Vagina (tissue), 2 donors: ENCODE results near the gene PRRC2B.

Experiments used
- POLR2A ChIP-seq, 2 donors: fragments of 450-650 bp; IDR thresholded peaks; one replicate each; pipeline ENCODE4 v1.6.1; 2017; ENCODE audit warnings: antibody characterized with exemption in 2 of 2, mild to moderate bottlenecking in 2 of 2, moderate library complexity in 2 of 2
- TF ChIP-seq, protein P1 (sequence below), 3 experiments: fragments of 450-650 bp in 2 of 3; fragments of 200-600 bp in 1 of 3; sonication (generic) in 1 of 3; IDR thresholded peaks; one replicate each; pipeline ENCODE4 v1.5.1; 2017 to 2019; ENCODE audit warnings: antibody characterized with exemption in 3 of 3, mild to moderate bottlenecking in 2 of 3, moderate library complexity in 2 of 3

DNA sequence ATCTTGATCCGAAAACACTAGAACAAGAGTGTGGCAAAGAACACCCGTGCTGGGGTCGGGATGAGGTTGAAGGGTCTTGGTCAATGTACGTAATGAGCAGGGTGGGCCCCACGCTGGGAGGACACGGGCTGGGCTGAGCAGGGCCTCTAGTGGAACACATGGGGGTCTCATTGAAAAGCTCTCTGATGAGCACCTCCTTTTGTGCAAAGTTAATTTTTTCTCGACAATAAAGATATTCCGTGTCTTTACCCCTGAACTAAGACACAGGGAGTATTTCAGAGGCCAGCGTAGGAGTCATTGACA, 129.2 kb downstream of the PRRC2B start:
- TF ChIP-seq, protein P1, sequence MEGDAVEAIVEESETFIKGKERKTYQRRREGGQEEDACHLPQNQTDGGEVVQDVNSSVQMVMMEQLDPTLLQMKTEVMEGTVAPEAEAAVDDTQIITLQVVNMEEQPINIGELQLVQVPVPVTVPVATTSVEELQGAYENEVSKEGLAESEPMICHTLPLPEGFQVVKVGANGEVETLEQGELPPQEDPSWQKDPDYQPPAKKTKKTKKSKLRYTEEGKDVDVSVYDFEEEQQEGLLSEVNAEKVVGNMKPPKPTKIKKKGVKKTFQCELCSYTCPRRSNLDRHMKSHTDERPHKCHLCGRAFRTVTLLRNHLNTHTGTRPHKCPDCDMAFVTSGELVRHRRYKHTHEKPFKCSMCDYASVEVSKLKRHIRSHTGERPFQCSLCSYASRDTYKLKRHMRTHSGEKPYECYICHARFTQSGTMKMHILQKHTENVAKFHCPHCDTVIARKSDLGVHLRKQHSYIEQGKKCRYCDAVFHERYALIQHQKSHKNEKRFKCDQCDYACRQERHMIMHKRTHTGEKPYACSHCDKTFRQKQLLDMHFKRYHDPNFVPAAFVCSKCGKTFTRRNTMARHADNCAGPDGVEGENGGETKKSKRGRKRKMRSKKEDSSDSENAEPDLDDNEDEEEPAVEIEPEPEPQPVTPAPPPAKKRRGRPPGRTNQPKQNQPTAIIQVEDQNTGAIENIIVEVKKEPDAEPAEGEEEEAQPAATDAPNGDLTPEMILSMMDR (IDR thresholded peaks at IDR 0.05), result no peak
- no peak for TF ChIP-seq POLR2A (IDR thresholded peaks at IDR 0.05)
